ENCODE measurements around the gene ENTREP3.

The ENTREP3 gene

DNA sequence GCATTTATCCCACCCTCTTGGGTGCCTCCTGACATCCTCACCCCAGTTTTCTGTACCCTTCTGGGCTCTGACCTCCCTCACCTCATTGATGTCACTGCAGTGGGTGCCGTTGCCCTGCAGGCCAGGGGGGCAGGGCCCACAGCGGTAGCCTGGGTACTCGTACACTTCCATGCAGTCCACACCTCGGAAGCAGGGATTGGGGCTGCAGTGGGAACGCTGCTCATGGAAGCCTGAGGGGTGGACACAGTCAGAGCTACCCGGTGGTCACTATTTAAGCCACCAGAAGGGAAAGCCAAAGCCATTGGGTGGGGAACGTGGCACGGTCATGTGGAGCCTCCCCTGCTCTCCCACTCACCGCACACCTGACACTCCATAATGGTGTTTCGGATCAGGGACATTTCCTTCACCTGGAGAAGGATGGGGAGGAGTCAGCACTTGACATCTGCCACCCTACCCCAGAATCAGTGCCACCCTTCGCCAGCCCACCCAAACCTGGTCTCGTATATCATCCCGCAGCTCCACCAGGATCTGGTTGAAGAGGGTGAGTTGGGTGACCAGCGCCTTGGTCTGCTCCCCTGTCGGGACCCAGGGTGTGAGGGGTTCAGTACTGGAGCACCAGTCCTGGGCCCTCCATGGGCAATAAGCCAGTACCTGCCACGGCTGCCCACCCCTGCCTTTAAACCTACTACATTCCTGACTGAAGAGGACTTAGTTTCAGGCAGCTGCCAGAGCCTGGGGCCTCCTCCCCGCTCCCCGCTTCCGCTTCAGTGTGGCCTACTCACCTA is 52.4 kb downstream of the ENTREP3 start:
- DNase-seq (ENCODE audit: low read depth in 2 of 3, low spot score in 1 of 3) = no peak

DNA sequence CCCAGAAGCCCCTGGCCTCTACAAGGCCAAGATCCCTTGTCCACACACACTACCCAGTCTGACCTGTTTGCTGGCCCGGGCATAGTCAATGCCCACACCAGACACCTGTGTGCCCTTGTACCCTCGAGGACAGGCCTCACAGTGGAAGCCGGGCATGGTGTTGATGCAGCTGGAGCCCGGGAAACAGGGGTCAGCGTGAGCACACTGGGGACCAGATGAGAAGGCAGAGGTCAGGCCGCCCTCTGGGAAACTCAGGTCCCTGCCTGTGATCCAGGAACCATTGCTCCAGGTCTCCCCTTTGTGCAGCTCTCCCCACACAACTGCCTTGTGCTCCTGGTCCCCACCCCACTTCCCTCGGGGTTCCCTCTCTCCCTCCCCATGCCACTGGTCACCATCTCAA is 53.1 kb downstream of the ENTREP3 start:
- DNase-seq (ENCODE audit: low read depth in 2 of 3, low spot score in 1 of 3) = no peak

DNA sequence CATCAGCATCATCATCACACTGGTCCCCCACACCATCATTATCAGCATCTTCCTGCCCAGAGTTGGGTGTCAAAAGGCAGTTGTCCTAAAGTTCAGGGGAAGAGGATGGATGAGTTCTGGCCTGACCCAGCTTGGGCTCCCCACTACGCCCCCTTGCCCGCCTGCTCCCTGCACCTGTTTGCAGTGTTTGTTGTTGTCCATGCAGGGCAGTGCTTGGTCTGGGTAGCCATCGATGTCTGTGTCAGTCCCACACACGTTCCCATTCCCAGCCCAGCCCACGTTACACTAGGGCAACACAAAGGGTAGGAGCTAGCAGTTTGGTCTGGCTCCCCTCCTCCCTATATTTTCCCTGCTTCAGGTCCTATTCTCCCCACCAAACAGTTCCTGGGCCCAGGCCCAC is 54.4 kb downstream of the ENTREP3 start:
- no peak for DNase-seq (ENCODE audit: low read depth in 2 of 3, low spot score in 1 of 3)

DNA sequence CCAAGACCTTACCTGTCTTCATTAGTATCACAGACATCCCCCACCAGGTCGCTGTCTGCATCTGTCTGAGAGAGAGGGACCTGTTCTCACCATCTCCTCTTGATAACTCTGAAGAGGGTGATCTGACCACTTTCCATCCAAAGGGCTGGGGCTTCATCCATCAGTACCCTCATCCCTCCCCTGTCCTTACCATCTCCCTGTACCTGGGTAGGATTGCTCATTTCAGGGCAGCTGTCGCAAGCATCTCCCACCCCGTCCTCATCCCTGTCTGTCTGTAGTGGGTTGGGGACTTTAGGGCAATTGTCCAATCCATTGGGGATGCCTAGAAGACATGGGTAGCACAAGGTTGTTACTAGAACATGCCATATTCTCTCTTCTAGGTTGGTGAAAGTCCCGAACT is 55.5 kb downstream of the ENTREP3 start:
- no peak for DNase-seq (ENCODE audit: low read depth in 2 of 3, low spot score in 1 of 3)

DNA sequence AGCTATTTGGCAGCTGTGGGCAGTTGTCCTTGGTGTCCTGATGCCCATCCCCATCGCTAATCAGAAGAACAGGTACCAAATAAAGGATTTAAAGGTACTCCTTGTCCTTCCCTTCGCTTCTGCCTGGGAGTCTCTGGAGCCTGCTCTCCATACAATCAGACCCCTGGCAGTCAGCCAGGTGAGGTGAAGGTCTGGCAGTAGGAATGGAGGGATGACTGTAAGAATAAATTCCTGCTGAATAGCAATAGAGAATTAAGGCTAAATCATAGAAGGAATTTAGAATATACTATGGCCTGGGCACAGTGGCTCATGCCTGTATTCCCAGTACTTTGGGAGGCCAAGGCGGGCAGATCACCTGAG is 56.8 kb downstream of the ENTREP3 start:
- no peak for DNase-seq (ENCODE audit: low read depth in 2 of 3, low spot score in 1 of 3)

DNA sequence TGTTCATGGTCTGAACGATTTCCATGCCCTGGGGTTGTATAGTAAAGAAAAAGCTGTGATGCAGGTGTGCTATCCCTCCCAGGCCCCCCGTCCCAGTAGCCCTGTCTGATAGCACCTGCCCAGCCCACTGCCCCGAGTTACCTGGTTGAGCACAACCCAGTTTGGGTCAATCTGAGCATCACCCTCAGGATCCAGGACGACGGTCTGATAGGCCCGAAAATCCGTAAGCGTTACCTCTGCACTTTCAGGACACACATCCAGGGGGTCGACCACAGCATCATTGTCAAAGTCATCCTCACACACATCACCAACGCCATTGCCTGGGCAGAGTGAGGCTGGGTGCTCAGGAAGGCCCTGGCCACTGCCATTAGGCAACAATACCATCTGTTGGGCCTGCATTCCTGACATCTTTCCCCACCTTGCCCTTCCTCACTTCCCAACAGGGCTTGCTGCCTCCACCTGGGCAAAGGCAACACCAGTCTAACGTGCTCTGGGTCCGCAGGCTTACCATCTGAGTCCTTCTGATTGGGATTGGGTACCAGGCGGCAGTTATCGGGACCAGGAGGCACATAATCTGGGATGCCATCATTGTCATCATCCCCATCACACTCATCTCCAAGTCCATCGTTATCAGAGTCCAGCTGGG is 57.3 kb downstream of the ENTREP3 start:
- no peak for DNase-seq (ENCODE audit: low read depth in 2 of 3, low spot score in 1 of 3)
